Renal cortex interstitium (tissue), 15 donors: ENCODE results near the gene BRD1. TPM values are rescaled to one million over a fixed set of nuclear protein-coding genes. Genes with fewer than 3 reads are reported as not detected.

Experiments used
- DNase-seq, 11 donors: peaks; one replicate each; pipeline ENCODE4 v3.0.0-alpha.2; 2013; ENCODE audit warnings: low read depth in 9 of 11, low spot score in 4 of 11; ENCODE audit errors: extremely low read depth in 1 of 11
- long read RNA-seq, 16 experiments: transcript quantifications; one replicate each; lab custom pipeline, GENCODE V29; 2026
- polyA plus RNA-seq, 3 donors: library from polyadenylated mRNA; unstranded; fragments of 120-200 nt; gene quantifications; one replicate each; pipeline ENCODE4 v1.2.1, GENCODE V29; 2013; ENCODE audit not compliant: insufficient read length in 3 of 3

The BRD1 gene
- polyA plus RNA-seq: 10 to 100 TPM; 34.5 to 42.1 (median 41.9) TPM
- long read RNA-seq, donor 1, full-length matches to known transcripts: 1 of 1 reads
- long read RNA-seq, donor 1, partial matches to known transcripts: 0 of 1 reads
- long read RNA-seq, donor 1, other reads (novel, unspliced or antisense): 0 of 1 reads
- long read RNA-seq, donor 2: 0 reads
- long read RNA-seq, donor 3, partial matches to known transcripts: 8 of 8 reads
- long read RNA-seq, donor 3, other reads (novel, unspliced or antisense): 0 of 8 reads
- long read RNA-seq, donor 4, partial matches to known transcripts: 5 of 5 reads
- long read RNA-seq, donor 4, other reads (novel, unspliced or antisense): 0 of 5 reads
- long read RNA-seq, donor 5, full-length matches to known transcripts: 2 of 24 reads
- long read RNA-seq, donor 5, partial matches to known transcripts: 22 of 24 reads
- long read RNA-seq, donor 5, other reads (novel, unspliced or antisense): 0 of 24 reads
- long read RNA-seq, donor 6, full-length matches to known transcripts: 3 of 23 reads
- long read RNA-seq, donor 6, partial matches to known transcripts: 11 of 23 reads
- long read RNA-seq, donor 6, other reads (novel, unspliced or antisense): 9 of 23 reads
- long read RNA-seq, donor 7, partial matches to known transcripts: 13 of 13 reads
- long read RNA-seq, donor 7, other reads (novel, unspliced or antisense): 0 of 13 reads
- long read RNA-seq, donor 8, partial matches to known transcripts: 14 of 14 reads
- long read RNA-seq, donor 8, other reads (novel, unspliced or antisense): 0 of 14 reads
- long read RNA-seq, donor 9, partial matches to known transcripts: 6 of 6 reads
- long read RNA-seq, donor 9, other reads (novel, unspliced or antisense): 0 of 6 reads
- long read RNA-seq, donor 10, full-length matches to known transcripts: 2 of 2 reads
- long read RNA-seq, donor 10, partial matches to known transcripts: 0 of 2 reads
- long read RNA-seq, donor 10, other reads (novel, unspliced or antisense): 0 of 2 reads
- long read RNA-seq, donor 11: 0 reads
- long read RNA-seq, donor 12: 0 reads
- long read RNA-seq, donor 13, full-length matches to known transcripts: 1 of 22 reads
- long read RNA-seq, donor 13, partial matches to known transcripts: 16 of 22 reads
- long read RNA-seq, donor 13, other reads (novel, unspliced or antisense): 5 of 22 reads
- long read RNA-seq, donor 14: 0 reads
- long read RNA-seq, donor 15: 0 reads
- long read RNA-seq, donor 16, full-length matches to known transcripts: 1 of 30 reads
- long read RNA-seq, donor 16, partial matches to known transcripts: 29 of 30 reads
- long read RNA-seq, donor 16, other reads (novel, unspliced or antisense): 0 of 30 reads

GRCh38 chr22:49827853-49828598 is at the start of gene BRD1:
Gene BRD1 (minus strand): TSS chr22:49827873. CDS start chr22:49824317, 3,556 bp downstream.
- DNase-seq: peak in 9 of 11 donors; percentile 22 to 67 (median 57)

- DNase-seq: no peak
These were observed 45.7 kb upstream of the BRD1 start for GRCh38 chr22:49873228-49873940.

- no peak for DNase-seq
These were observed 44.7 kb upstream of the BRD1 start for GRCh38 chr22:49872347-49872746.

- no peak for DNase-seq
These were observed 43.8 kb upstream of the BRD1 start for GRCh38 chr22:49871482-49871881.

GRCh38 chr22:49869845-49870712 is 42.4 kb upstream of the BRD1 start:
- DNase-seq: no peak

GRCh38 chr22:49869086-49869830 is 41.6 kb upstream of the BRD1 start:
- no peak for DNase-seq

- no peak for DNase-seq
These were observed 39.9 kb upstream of the BRD1 start for GRCh38 chr22:49867303-49868265.

- DNase-seq: no peak
These were observed 39.0 kb upstream of the BRD1 start for GRCh38 chr22:49866646-49867045.

DNA sequence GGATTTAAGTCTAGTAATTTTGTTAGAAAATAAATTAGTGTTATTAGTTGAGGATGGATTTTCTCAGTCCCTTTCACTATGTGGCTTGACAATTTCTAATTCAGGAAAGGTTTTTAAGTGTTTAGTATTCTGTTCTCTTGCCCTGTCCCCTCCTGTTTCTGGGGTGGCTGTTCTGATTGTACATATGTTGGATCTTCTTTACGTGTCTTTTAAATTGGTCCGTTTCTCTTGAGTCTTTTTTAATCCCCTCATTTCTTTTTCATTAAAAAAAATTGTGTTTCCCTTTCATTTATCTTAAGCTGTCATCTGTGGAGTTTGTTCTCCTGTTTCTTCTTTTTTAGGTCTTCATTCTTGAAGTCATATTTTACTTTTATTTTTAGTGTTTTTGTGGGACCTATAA is 38.5 kb upstream of the BRD1 start:
- no peak for DNase-seq

DNA sequence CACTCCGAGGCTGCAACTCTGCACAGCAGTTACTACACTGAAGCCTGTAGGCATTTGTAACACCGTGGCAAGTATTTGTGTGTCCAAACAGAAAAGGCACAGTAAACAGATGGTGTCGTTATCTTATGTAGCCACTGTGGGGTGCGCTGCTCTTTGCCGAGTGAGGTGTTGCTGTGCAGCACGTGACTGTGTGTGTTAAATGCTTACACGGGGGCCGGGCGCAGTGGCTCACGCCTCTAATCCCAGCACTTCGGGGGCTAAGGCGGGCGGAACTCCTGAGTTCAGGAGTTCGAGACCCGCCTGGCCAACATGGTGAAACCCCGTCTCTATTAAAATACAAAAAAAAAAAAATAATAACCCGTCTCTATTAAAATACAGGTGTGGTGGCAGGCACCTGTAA is 37.5 kb upstream of the BRD1 start:
- DNase-seq: no peak

DNA sequence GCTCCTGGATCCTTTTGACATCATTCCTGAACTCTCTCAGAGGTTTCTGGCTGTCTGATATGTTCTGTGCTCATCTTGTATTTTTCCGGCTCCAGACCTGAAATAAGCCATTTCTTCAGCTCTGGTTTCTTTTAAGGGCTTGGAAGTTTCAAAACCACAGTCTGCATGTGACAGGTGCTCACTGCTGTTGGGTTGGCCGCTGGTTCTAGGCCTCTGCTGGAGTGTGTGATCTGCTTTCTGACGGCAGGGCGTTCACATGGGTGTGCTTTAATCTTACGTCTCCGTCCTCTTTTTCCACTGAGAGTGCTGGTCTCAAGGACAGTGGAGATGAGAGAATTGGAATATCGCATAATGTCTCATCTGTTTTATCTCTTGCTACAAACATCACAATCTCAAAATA is 36.3 kb upstream of the BRD1 start:
- DNase-seq: no peak

DNA sequence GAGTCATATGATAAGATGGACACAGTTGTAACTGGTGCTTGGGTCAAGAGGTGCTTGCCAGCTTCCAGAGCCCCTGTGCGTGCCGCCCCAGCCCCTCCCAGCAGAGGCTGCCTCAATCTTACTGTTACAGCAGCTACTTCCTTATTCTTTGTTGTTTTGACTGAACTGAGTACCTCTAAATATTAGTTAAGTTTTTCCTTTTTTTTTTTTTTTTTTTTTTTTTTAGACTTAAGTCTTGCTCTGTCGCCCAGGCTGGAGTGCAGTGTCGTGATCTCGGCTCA is 34.8 kb upstream of the BRD1 start:
- no peak for DNase-seq

GRCh38 chr22:49861642-49862495 is 34.2 kb upstream of the BRD1 start:
- DNase-seq: no peak

GRCh38 chr22:49858827-49859226 is 31.2 kb upstream of the BRD1 start:
- no peak for DNase-seq
